GM20000 (cell line): Measurements from ENCODE around the gene RNASE7.

Experiments
- DNase-seq: peaks from one replicate; pipeline ENCODE4 v3.0.0; 2012; ENCODE audit warnings: low spot score
- CTCF ChIP-seq: IDR thresholded peaks from 2 replicates; pipeline ENCODE4 v1.5.1; 2012; ENCODE audit warnings: mild to moderate bottlenecking, control low read depth; ENCODE audit errors: extremely low read depth, missing control alignments

RNASE7 gene

DNA sequence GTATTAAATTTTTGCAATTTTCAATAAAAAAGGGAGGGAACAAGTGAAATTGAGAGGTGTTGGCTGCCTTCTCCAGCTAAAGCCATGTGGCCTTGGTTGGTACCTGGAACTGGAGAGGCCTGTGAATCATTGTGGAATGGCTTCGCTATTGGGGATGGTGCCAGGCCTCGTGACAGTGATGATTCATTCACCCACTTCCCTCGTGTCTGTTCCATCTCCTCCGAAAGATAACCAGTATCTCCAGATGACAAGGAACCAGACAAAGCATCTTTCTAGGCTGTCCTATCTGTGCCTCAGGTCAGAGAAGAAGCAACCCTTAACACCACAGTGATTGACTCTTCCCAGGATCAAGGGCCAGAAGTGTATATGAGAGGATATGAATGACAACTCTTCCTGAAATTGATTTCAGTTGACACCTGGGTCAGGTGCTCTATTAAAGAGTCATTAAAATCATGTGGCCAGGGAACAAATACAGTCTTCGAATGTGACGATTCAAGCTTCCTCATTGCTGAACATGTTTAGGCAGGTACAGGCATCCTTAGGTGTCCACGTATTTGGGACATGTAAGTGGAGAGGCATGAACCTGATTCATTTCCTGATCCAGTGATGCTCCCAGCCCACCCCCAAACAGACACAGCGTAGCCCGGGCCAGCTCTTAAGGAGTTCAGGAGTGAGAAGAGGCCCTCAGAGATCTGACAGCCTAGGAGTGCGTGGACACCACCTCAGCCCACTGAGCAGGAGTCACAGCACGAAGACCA lies at the start of gene RNASE7:
TSS of gene RNASE7 (plus strand) at position 687 of the 758 bp plus-strand sequence. CDS start 631 bp downstream, outside the sequence.
- TF ChIP-seq CTCF, result no peak
- DNase-seq, result no peak

DNA sequence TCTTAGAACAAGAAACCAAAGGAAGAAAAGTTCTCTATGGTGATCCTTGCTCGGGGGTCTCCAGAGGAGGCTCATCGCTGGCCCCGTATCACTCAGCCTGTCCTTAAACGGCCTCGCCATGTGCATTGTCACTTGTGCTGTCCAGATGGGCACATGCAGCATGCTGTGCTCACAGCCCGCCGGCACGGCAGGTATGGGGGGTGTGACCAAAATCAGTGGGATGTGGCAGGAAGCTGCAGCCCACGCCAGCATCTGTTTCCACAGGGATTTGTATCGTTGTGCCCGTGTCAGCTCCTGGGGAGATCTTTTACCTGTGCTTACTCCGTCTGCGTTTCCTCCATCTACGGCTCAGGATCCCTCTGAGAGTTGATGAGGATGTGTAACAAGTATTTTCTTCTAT lies 45.6 kb upstream of the RNASE7 start:
- no peak for TF ChIP-seq CTCF
- no peak for DNase-seq

GRCh38 chr14:20997115-20997514 lies 45.0 kb upstream of the RNASE7 start:
- no peak for DNase-seq
- no peak for TF ChIP-seq CTCF

DNA sequence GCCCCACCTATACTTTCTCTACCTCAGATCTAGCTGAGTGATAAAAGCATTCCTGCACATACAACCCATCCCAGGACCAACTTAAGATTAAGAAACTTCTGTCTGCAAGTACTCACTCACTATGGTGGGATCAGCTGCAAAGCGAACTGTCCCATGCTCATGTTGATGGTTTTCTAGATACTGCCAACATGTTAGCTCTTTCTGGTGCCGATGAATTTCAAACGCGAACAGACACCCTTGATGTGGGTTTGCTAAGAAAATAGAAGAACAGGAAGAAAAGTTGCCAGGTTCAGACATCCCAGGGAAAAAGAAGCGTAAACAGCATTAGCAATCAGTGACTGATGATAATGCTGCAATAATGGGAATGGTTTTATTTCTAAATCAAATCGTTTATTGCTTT lies 44.6 kb upstream of the RNASE7 start:
- DNase-seq, result no peak
- no peak for TF ChIP-seq CTCF

GRCh38 chr14:20998139-20998538 lies 44.0 kb upstream of the RNASE7 start:
- TF ChIP-seq CTCF, result no peak
- no peak for DNase-seq

DNA sequence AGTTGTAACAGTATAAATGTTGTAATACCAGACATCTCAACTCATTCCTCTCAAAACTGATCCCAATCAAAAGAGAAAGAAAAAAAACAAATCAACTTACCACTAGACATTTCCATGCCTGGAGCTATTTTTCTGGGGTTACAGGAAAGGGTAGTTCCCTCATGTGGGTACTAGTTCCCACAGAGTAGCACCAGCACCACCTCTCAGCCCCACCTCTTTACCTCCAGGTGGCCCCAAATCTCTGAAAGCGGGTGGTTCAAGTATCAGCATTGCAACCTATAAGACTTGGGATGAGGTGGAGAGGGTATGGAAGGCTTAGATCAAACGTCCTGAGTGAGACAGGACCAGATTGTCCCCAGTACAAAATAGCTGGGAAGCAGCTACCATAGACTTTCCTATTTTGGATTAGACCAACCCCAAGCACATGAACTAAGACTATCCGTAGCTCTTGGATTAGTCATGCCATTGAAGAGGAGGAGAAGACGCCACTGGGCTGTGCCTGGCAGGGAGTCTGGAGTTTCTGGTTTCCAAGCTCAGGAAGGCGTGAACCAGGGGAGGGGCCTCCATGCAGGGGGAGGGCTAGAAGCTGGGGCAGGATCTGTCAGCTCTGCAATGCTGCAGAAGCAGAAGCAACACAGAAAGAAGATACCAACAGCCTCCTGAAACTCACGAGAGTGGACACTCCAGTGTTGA lies 43.3 kb upstream of the RNASE7 start, which contains the start of gene SLC39A2:
TSS of gene SLC39A2 (plus strand) at position 620 of the 693 bp plus-strand sequence. CDS start 154 bp downstream, outside the sequence.
- no peak for TF ChIP-seq CTCF
- no peak for DNase-seq

- no peak for DNase-seq
- TF ChIP-seq CTCF, result no peak
These were observed 42.6 kb upstream of the RNASE7 start for GRCh38 chr14:20999591-20999990.
